SJSA1 (cell line): ENCODE results near the gene CACNA1F. TPM values are rescaled to one million over a fixed set of nuclear protein-coding genes. Genes with fewer than 3 reads are reported as not detected.

Experiments used
- DNase-seq, 2 experiments: peaks; one replicate each; pipeline ENCODE4 v3.0.0-alpha.2; 2015 to 2020; ENCODE audit warnings: low spot score in 2 of 2, low read depth in 1 of 2
- H3K27ac ChIP-seq: fragments of 250-450 bp; sonication (Bioruptor Pico); 2 replicates; pipeline ENCODE4 v1.5.1; 2020; ENCODE audit warnings: mild to moderate bottlenecking, moderate library complexity
- H3K27me3 ChIP-seq: fragments of 250-450 bp; sonication (Bioruptor Pico); replicated peaks from 2 replicates; pipeline ENCODE4 v1.5.1; 2020; ENCODE audit warnings: mild to moderate bottlenecking, moderate library complexity
- H3K36me3 ChIP-seq: fragments of 250-450 bp; sonication (Bioruptor Pico); 2 replicates; pipeline ENCODE4 v1.5.1; 2020; ENCODE audit warnings: mild to moderate bottlenecking
- H3K4me1 ChIP-seq: fragments of 250-450 bp; sonication (Bioruptor Pico); replicated peaks from 2 replicates; pipeline ENCODE4 v1.6.1; 2021; ENCODE audit warnings: mild to moderate bottlenecking
- H3K4me3 ChIP-seq: fragments of 250-450 bp; sonication (Bioruptor Pico); 2 replicates; pipeline ENCODE4 v1.5.1; 2020; ENCODE audit warnings: mild to moderate bottlenecking
- H3K9me3 ChIP-seq: fragments of 250-450 bp; sonication (Bioruptor Pico); replicated peaks from 2 replicates; pipeline ENCODE4 v1.5.1; 2020; ENCODE audit warnings: mild to moderate bottlenecking
- total RNA-seq: library from RNA; depleted of rRNA; stranded (reverse); fragments of >200 nt; shearing (Covaris generic); gene quantifications from 2 replicates; pipeline ENCODE4 v1.2.3, GENCODE V29; 2014

Gene CACNA1F
- total RNA-seq, 1 experiment from 2014 or later: not detected

DNA sequence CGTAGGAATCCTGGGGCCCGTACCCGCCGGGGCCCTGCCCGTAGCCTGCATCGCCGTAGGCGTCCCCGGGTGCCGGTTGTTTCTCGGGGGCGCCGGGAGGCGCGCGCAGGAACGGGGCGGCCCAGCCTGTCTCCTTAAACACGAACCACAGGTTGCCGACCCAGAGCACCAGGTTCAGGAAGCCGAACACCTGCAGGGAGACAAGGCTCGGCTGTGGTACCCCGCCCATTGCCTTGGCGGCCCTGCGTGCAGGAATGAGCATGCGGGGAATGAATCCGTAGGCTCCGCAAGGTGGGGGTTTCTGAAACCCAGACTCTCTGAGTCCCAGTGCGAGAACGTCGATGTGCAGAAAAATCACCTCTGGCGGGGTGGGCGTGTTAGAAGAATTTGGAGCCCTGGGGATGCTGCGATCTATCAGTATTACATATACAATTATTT is 41.5 kb downstream of the CACNA1F start:
- H3K4me1 ChIP-seq: no peaks in the 10 kb centered on the region; the same call in 1 of the 2 replicates
- no peaks in the 10 kb centered on the region for H3K27me3 ChIP-seq
- H3K27ac ChIP-seq: no peak overlapping the region
- H3K9me3 ChIP-seq: no peaks in the 10 kb centered on the region
- no peak for DNase-seq
- H3K4me3 ChIP-seq: peak overlapping the region; percentile 57
- H3K36me3 ChIP-seq: no peaks in the 10 kb centered on the region

GRCh38 chrX:49190821-49191573 is 42.1 kb downstream of the CACNA1F start:
- Histone ChIP-seq H3K4me3 (peak overlapping the region; percentile 57), H3K4me1 (peaks cover 6% of the 10 kb centered on the region), H3K36me3 (no peaks in the 10 kb centered on the region), H3K27me3 (no peaks in the 10 kb centered on the region), H3K27ac (peak overlapping the region; percentile 66), H3K9me3 (no peaks in the 10 kb centered on the region)
- DNase-seq: peak; percentile 94 to 98

GRCh38 chrX:49189606-49190005 is 43.5 kb downstream of the CACNA1F start:
- H3K27ac ChIP-seq: no peak overlapping the region
- no peaks in the 10 kb centered on the region for H3K36me3 ChIP-seq
- peaks cover 12% of the 10 kb centered on the region for H3K4me1 ChIP-seq
- no peaks in the 10 kb centered on the region for H3K27me3 ChIP-seq
- H3K9me3 ChIP-seq: no peaks in the 10 kb centered on the region
- no peak for DNase-seq
- H3K4me3 ChIP-seq: peak overlapping the region; percentile 48

GRCh38 chrX:49188468-49189076 is 44.6 kb downstream of the CACNA1F start:
- H3K27ac ChIP-seq: no peak overlapping the region
- peaks cover 4% of the 10 kb centered on the region for H3K36me3 ChIP-seq
- H3K4me3 ChIP-seq: no peak overlapping the region
- H3K27me3 ChIP-seq: no peaks in the 10 kb centered on the region
- no peaks in the 10 kb centered on the region for H3K9me3 ChIP-seq
- no peak for DNase-seq
- H3K4me1 ChIP-seq: peaks cover 19% of the 10 kb centered on the region

DNA sequence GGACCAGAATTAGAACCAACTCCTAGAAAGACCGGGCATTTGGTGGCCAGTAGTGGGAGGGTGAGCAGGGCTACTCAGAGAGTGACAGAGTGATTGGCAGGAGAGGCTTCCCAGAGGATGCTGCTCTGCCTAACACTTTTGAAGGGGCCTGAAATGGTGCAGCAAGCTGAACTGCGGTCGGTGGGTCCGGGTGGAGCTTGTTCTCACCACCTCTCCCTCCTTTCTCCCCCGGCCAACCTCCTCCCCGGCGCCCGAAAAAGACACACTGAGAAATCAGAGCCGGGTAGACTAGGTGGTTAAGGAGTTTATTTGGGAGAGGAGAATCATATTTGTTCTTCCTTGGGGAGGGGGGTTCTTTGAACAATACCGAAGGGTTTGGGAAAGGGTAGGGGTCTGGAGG is 45.6 kb downstream of the CACNA1F start:
- peaks cover 19% of the 10 kb centered on the region for H3K4me1 ChIP-seq
- H3K36me3 ChIP-seq: peaks cover 6% of the 10 kb centered on the region
- no peak overlapping the region for H3K27ac ChIP-seq
- no peak overlapping the region for H3K4me3 ChIP-seq
- H3K27me3 ChIP-seq: no peaks in the 10 kb centered on the region
- DNase-seq: no peak
- no peaks in the 10 kb centered on the region for H3K9me3 ChIP-seq

DNA sequence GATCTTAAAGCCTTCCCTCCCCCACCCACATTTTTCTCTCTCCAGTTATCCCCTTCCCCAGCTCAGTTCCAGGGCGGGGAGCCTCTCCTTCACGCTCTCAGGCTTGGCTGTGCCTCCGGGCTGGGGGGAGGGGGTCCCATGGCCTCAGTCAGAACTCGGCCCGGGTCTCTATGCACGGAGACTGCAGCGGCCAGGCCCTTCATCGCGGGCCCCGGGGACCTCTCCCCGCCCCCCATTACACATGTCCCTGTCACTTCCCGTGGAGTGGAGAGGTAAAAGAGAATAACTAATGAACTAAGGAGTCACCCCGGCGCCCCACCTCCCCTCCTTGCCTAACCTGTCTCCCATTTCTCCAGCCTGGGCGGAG is 46.1 kb downstream of the CACNA1F start:
- Histone ChIP-seq H3K4me1 (peaks cover 19% of the 10 kb centered on the region), H3K27ac (no peak overlapping the region), H3K27me3 (no peaks in the 10 kb centered on the region), H3K9me3 (no peaks in the 10 kb centered on the region), H3K36me3 (peaks cover 6% of the 10 kb centered on the region), H3K4me3 (no peak overlapping the region)
- no peak for DNase-seq

DNA sequence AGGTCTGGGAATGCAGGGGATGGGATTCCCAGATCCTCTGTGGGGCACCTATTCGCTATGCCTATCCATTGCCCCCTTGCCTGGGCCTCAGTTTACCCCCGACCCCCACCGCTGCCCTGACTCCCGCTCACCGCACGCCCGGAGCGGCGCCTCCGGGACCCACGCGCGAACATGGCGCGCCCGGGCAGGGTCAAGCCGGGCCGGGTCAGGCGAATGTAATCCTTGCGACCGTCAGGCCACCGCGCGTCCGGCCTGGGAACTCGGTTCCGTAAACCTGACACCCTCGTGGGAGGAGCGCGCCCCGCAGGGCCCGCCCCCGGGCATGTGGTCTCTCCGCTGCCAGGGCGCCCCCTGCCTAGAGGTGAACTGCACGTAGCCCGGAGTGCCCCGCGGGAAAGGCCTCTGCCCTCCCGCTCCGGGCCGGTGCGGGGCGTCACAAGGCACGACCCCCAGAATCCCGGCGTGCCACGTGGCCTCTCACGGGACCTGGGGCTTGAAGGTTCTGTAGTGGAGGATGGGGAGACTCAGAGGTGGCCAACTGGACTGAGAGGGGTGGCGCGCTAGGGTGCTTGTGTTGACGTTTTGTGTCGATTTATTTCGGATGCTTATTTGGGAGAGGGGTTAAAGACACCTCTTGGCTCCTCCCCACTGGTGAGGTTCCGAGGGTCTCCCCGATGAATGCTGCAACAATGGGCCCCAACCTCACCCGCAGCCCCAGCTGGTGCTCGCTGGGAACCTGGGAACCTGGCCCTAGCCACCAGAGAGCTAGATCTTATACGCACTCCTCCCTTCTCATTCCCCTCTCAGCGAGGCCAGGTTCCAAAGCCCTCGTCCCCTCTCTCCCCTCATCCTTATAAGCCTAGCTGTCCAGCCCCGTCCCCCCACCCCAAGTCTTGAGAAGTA is 46.8 kb downstream of the CACNA1F start, which contains the start of gene PRICKLE3:
Gene PRICKLE3 (minus strand): TSS at position 249 of the 903 bp plus-strand sequence. CDS start 76 bp downstream, at position 173.
- peaks cover 6% of the 10 kb centered on the region for H3K36me3 ChIP-seq
- no peaks in the 10 kb centered on the region for H3K9me3 ChIP-seq
- peak within 1 kb of the TSS; percentile 55 for H3K4me3 ChIP-seq
- no peak within 1 kb of the TSS for H3K27ac ChIP-seq
- peak; percentile 55 to 78 for DNase-seq
- H3K4me1 ChIP-seq: peaks cover 19% of the 10 kb centered on the region
- no peaks in the 10 kb centered on the region for H3K27me3 ChIP-seq

GRCh38 chrX:49184294-49185281 is 48.6 kb downstream of the CACNA1F start:
- no peaks in the 10 kb centered on the region for H3K9me3 ChIP-seq

GRCh38 chrX:49183701-49184281 is 49.3 kb downstream of the CACNA1F start:
- DNase-seq: no peak
- no peak overlapping the region for H3K27ac ChIP-seq
- peaks cover 19% of the 10 kb centered on the region for H3K4me1 ChIP-seq
- H3K9me3 ChIP-seq: no peaks in the 10 kb centered on the region
- H3K4me3 ChIP-seq: no peak overlapping the region; the same call in 1 of the 2 replicates
- peaks cover 6% of the 10 kb centered on the region for H3K36me3 ChIP-seq
- H3K27me3 ChIP-seq: no peaks in the 10 kb centered on the region

More at GRCh38 chrX:49184294-49185281, 48.6 kb downstream of the CACNA1F start:
- DNase-seq: peak; percentile 84 to 96
- no peak overlapping the region for H3K27ac ChIP-seq
- H3K36me3 ChIP-seq: peaks cover 6% of the 10 kb centered on the region
- no peaks in the 10 kb centered on the region for H3K27me3 ChIP-seq
- H3K4me1 ChIP-seq: peaks cover 19% of the 10 kb centered on the region
- H3K4me3 ChIP-seq: peak overlapping the region; percentile 55

GRCh38 chrX:49179358-49179757 is 53.8 kb downstream of the CACNA1F start:
- Histone ChIP-seq H3K27me3 (no peaks in the 10 kb centered on the region), H3K4me3 (no peak overlapping the region), H3K27ac (no peak overlapping the region), H3K4me1 (peaks cover 5% of the 10 kb centered on the region; the same call in 1 of the 2 replicates), H3K9me3 (no peaks in the 10 kb centered on the region), H3K36me3 (peaks cover 34% of the 10 kb centered on the region)
- no peak for DNase-seq

DNA sequence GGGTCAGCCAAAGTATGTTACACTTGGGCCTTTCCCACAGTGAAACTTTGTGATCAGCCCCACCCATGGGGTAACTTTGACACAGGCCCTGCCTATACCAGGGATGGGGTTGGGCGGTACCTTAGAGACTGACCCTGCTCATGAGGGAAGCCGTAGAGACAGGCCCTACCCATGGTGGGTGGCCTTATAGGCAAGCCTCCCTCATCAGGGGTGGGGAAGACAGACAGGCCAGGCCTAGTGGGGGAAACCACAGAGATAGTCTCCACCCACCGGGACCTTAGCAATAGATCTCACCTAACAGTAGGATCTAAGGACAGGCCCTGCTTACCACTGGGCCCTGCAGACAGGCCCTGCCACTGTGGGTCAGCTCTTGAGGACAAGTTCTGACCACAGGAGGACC is 54.6 kb downstream of the CACNA1F start:
- Histone ChIP-seq H3K9me3 (no peaks in the 10 kb centered on the region), H3K27me3 (no peaks in the 10 kb centered on the region), H3K4me3 (no peak overlapping the region), H3K27ac (no peak overlapping the region), H3K36me3 (peaks cover 37% of the 10 kb centered on the region), H3K4me1 (no peaks in the 10 kb centered on the region)
- no peak for DNase-seq

DNA sequence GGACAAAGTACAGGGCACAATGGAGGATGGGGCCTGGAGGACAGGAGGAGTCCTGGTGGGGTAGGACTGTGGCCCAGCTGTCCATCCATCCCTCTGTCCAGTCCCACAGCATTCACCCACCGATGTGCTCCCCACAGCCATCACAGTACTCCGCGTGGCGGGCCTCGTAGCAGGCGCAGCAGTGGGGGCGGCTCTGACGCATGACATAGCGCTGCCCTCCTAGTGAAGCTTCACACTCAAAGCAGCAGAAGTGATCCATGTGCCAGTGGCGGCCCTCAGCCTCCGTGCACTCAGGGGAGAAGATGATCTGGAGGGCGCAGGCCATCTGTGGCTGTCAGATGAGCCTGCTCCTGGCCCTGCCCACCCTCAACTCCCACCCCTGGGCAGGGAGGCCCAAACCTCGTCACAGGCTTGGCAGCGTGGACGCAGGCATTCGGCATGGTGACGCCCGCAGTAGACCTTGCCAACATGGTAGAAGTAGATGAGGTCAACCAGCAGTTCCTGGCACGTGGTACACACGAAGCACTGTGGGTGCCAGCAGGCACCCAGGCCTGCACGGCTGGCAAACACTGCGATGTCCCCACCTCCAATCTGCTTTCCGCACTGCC is 55.2 kb downstream of the CACNA1F start:
- H3K4me3 ChIP-seq: no peak overlapping the region
- no peaks in the 10 kb centered on the region for H3K27me3 ChIP-seq
- H3K4me1 ChIP-seq: no peaks in the 10 kb centered on the region
- no peak overlapping the region for H3K27ac ChIP-seq
- no peaks in the 10 kb centered on the region for H3K9me3 ChIP-seq
- no peak for DNase-seq
- peaks cover 42% of the 10 kb centered on the region for H3K36me3 ChIP-seq
